HepG2 (cell line): ENCODE measurements around the gene VAV2. TPM values are rescaled to one million over a fixed set of nuclear protein-coding genes. Genes with fewer than 3 reads are reported as not detected.

Experiments used
- BRCA1 ChIP-seq: sonication (generic); formaldehyde crosslinking; IDR thresholded peaks from 2 replicates; pipeline ENCODE4 v1.4.0; 2020; ENCODE audit warnings: missing genetic modification reagents
- FOXP1 ChIP-seq, 2 experiments: fragments of 450-650 bp in 1 of 2; IDR thresholded peaks; 2 replicates each; pipeline ENCODE4 v1.6.1; 2017 to 2018; ENCODE audit warnings: antibody characterized with exemption in 1 of 2
- GATAD1 ChIP-seq: IDR thresholded peaks from 2 replicates; pipeline ENCODE4 v1.6.1; 2016; ENCODE audit warnings: missing genetic modification reagents, missing compliant biosample characterization
- HMG20B ChIP-seq: conservative IDR thresholded peaks from 2 replicates; pipeline ENCODE4 v1.6.1; 2016; ENCODE audit warnings: missing genetic modification reagents, missing compliant biosample characterization
- KAT8 ChIP-seq: IDR thresholded peaks from 2 replicates; pipeline ENCODE4 v1.6.1; 2016; ENCODE audit warnings: missing genetic modification reagents, missing compliant biosample characterization
- MED13 ChIP-seq: sonication (generic); formaldehyde crosslinking; IDR thresholded peaks from 2 replicates; pipeline ENCODE4 v1.5.0; 2020; ENCODE audit warnings: missing genetic modification reagents
- NCOA2 ChIP-seq: sonication (generic); formaldehyde crosslinking; IDR thresholded peaks from 2 replicates; pipeline ENCODE4 v1.8.0; 2022; ENCODE audit warnings: inconsistent platforms
- RBM22 ChIP-seq: fragments of 200-400 bp; formaldehyde crosslinking; optimal IDR thresholded peaks from 2 replicates; pipeline ENCODE3; 2017; ENCODE audit warnings: mild to moderate bottlenecking, low read length, moderate library complexity
- SIN3A ChIP-seq: IDR thresholded peaks from 2 replicates; pipeline ENCODE4 v1.6.1; 2011; ENCODE audit warnings: low read depth, mild to moderate bottlenecking, control low read depth, low read length, borderline replicate concordance
- SMYD3 ChIP-seq: sonication (generic); formaldehyde crosslinking; IDR thresholded peaks from 2 replicates; pipeline ENCODE4 v1.8.1; 2023; ENCODE audit warnings: mild to moderate bottlenecking, missing genetic modification reagents
- ZBTB7B ChIP-seq: sonication (generic); formaldehyde crosslinking; IDR thresholded peaks from 2 replicates; pipeline ENCODE4 v1.4.0; 2020; ENCODE audit warnings: missing genetic modification reagents
- ZBTB8A ChIP-seq: sonication (generic); formaldehyde crosslinking; IDR thresholded peaks from 2 replicates; pipeline ENCODE4 v1.4.0; 2020; ENCODE audit warnings: mild to moderate bottlenecking, low read depth, missing genetic modification reagents, borderline replicate concordance
- ZNF350 ChIP-seq: sonication (generic); formaldehyde crosslinking; IDR thresholded peaks from 2 replicates; pipeline ENCODE4 v1.4.0; 2020; ENCODE audit warnings: mild to moderate bottlenecking, low read depth, missing genetic modification reagents, borderline replicate concordance
- ZNF674 ChIP-seq: sonication (generic); formaldehyde crosslinking; IDR thresholded peaks from 2 replicates; pipeline ENCODE4 v1.5.0; 2020; ENCODE audit warnings: low read depth, mild to moderate bottlenecking, missing genetic modification reagents
- ZNF747 ChIP-seq: sonication (generic); formaldehyde crosslinking; IDR thresholded peaks from 2 replicates; pipeline ENCODE4 v1.8.1; 2023; ENCODE audit warnings: missing genetic modification reagents, mild to moderate bottlenecking, borderline replicate concordance
- polyA plus RNA-seq, 8 experiments: library from polyadenylated mRNA; depleted of rRNA in 3 of 8; stranded (reverse) in 7 of 8; unstranded in 1 of 8; fragments of >200 nt; fragmentation: Illumina TruSeq in 4 of 8; extraction: Trizol in 4 of 8; gene quantifications; 2 replicates each; pipeline versions ENCODE4 v1.2.1 to v1.2.3, GENCODE V29; 2011 to 2016; ENCODE audit warnings: low read depth in 4 of 8, missing spikeins in 1 of 8, mixed read lengths in 1 of 8; ENCODE audit not compliant: insufficient read depth in 1 of 8
- total RNA-seq, 5 experiments: library from RNA; depleted of rRNA; stranded (reverse); fragments of >200 nt; fragmentation: Illumina TruSeq; extraction: Trizol; gene quantifications; 2 replicates each; pipeline ENCODE4 v1.2.3, GENCODE V29; 2016; ENCODE audit warnings: low read depth in 1 of 5
- TF ChIP-seq, protein P1 (sequence below): sonication (generic); formaldehyde crosslinking; IDR thresholded peaks from 2 replicates; pipeline ENCODE4 v1.5.1; 2020; ENCODE audit warnings: missing genetic modification reagents, mild to moderate bottlenecking, borderline replicate concordance
- TF ChIP-seq, protein P2 (sequence below): IDR thresholded peaks from 2 replicates; pipeline ENCODE4 v1.6.1; 2016; ENCODE audit warnings: missing genetic modification reagents, missing compliant biosample characterization
- TF ChIP-seq, protein P3 (sequence below): sonication (generic); formaldehyde crosslinking; IDR thresholded peaks from 2 replicates; pipeline ENCODE4 v1.5.1; 2020; ENCODE audit warnings: mild to moderate bottlenecking, missing genetic modification reagents
- TF ChIP-seq, protein P4 (sequence below): sonication (generic); formaldehyde crosslinking; IDR thresholded peaks from 2 replicates; pipeline ENCODE4 v1.8.1; 2023; ENCODE audit warnings: mild to moderate bottlenecking, inconsistent platforms, moderate library complexity, missing genetic modification reagents, borderline replicate concordance
- TF ChIP-seq, protein P5 (sequence below): sonication (generic); formaldehyde crosslinking; IDR thresholded peaks from 2 replicates; pipeline ENCODE4 v1.4.0; 2020; ENCODE audit warnings: missing genetic modification reagents, mild to moderate bottlenecking, borderline replicate concordance

VAV2 gene
- total and polyA plus RNA-seq, 2 of the 13 experiments (the other 11 are each of a cell fraction or from before 2014, with no cell fraction given), result 22.5 to 22.9 TPM

DNA sequence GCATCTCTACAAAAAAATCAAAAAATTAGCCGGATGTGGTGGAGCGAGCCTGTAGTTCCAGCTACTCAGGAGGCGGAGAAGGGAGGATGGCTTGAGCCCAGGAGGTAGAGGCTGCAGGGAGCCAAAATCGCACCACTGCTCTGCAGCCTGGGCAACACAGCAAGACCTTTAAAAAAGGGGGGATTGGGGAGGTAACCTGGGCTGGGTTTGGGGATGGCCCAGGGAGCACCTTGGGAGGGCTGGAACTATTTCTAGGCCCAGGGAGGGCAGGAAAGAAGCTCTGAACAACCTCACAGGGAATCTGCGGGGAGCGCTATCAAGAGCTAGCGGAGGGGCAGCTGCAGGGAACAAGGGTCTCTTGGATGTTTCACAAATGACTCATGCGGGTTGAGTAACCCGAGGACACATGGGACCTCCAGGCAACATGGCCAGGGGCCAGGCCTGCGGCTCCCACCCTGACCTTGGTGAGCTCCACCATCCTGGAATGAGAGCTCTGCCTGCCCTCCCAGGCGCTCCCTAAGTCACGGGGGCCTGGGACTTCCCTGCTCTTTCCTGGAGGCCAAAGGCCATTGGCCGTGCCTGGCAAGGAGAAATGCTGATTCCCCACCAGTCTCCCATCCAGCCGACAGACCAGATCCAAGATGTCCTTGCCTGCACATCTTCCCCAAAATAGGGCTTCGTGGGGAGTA is 277.4 kb downstream of the VAV2 start (continued):
- TF ChIP-seq, protein P1, sequence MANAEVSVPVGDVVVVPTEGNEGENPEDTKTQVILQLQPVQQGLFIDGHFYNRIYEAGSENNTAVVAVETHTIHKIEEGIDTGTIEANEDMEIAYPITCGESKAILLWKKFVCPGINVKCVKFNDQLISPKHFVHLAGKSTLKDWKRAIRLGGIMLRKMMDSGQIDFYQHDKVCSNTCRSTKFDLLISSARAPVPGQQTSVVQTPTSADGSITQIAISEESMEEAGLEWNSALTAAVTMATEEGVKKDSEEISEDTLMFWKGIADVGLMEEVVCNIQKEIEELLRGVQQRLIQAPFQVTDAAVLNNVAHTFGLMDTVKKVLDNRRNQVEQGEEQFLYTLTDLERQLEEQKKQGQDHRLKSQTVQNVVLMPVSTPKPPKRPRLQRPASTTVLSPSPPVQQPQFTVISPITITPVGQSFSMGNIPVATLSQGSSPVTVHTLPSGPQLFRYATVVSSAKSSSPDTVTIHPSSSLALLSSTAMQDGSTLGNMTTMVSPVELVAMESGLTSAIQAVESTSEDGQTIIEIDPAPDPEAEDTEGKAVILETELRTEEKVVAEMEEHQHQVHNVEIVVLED, result no peak
- TF ChIP-seq BRCA1 (CRISPR knock-in tag) (peak; percentile 75; the same call in 1 of the 2 replicates), HMG20B (CRISPR knock-in tag) (peak; percentile 74; the same call in 1 of the 2 replicates), SMYD3 (CRISPR knock-in tag) (no peak), NCOA2 (CRISPR knock-in tag) (peak; percentile 80), ZNF674 (peak; percentile 51; the same call in 1 of the 2 replicates), SIN3A (peak; percentile 60; the same call in 1 of the 2 replicates), ZBTB7B (CRISPR knock-in tag) (peak; percentile 100), MED13 (CRISPR knock-in tag) (peak; percentile 70; the same call in 1 of the 2 replicates), KAT8 (CRISPR knock-in tag) (peak; percentile 79), RBM22 (no peak), GATAD1 (CRISPR knock-in tag) (peak; percentile 46; the same call in 1 of the 2 replicates), FOXP1 (IDR thresholded peaks at IDR 0.05) (no peak), FOXP1 (CRISPR knock-in tag; IDR thresholded peaks at IDR 0.05) (peak; percentile 59), ZNF747 (0 out of 2 replicates have a peak, but pooled peaks have one; percentile 36), ZBTB8A (CRISPR knock-in tag) (no peak), ZNF350 (CRISPR knock-in tag) (peak; percentile 86)
- TF ChIP-seq, protein P2, sequence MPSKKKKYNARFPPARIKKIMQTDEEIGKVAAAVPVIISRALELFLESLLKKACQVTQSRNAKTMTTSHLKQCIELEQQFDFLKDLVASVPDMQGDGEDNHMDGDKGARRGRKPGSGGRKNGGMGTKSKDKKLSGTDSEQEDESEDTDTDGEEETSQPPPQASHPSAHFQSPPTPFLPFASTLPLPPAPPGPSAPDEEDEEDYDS (CRISPR knock-in tag), result peak; percentile 64
- TF ChIP-seq, protein P3, sequence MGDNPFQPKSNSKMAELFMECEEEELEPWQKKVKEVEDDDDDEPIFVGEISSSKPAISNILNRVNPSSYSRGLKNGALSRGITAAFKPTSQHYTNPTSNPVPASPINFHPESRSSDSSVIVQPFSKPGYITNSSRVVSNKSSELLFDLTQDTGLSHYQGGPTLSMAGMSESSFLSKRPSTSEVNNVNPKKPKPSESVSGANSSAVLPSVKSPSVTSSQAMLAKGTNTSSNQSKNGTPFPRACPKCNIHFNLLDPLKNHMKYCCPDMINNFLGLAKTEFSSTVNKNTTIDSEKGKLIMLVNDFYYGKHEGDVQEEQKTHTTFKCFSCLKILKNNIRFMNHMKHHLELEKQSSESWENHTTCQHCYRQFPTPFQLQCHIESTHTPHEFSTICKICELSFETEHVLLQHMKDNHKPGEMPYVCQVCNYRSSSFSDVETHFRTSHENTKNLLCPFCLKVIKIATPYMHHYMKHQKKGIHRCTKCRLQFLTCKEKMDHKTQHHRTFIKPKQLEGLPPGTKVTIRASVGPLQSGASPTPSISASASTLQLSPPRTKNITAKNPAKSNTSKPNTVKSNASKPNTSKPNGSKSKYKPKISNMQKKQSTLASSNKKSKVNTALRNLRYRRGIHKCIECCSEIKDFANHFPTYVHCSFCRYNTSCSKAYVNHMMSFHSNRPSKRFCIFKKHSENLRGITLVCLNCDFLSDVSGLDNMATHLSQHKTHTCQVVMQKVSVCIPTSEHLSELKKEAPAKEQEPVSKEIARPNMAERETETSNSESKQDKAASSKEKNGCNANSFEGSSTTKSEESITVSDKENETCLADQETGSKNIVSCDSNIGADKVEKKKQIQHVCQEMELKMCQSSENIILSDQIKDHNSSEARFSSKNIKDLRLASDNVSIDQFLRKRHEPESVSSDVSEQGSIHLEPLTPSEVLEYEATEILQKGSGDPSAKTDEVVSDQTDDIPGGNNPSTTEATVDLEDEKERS (CRISPR knock-in tag), result peak; percentile 77
- TF ChIP-seq, protein P4, sequence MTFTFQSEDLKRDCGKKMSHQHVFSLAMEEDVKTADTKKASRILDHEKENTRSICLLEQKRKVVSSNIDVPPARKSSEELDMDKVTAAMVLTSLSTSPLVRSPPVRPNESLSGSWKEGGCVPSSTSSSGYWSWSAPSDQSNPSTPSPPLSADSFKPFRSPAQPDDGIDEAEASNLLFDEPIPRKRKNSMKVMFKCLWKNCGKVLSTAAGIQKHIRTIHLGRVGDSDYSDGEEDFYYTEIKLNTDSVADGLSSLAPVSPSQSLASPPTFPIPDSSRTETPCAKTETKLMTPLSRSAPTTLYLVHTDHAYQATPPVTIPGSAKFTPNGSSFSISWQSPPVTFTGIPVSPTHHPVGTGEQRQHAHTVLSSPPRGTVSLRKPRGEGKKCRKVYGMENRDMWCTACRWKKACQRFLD (CRISPR knock-in tag), result 0 out of 2 replicates have a peak, but pooled peaks have one; percentile 27
- TF ChIP-seq, protein P5, sequence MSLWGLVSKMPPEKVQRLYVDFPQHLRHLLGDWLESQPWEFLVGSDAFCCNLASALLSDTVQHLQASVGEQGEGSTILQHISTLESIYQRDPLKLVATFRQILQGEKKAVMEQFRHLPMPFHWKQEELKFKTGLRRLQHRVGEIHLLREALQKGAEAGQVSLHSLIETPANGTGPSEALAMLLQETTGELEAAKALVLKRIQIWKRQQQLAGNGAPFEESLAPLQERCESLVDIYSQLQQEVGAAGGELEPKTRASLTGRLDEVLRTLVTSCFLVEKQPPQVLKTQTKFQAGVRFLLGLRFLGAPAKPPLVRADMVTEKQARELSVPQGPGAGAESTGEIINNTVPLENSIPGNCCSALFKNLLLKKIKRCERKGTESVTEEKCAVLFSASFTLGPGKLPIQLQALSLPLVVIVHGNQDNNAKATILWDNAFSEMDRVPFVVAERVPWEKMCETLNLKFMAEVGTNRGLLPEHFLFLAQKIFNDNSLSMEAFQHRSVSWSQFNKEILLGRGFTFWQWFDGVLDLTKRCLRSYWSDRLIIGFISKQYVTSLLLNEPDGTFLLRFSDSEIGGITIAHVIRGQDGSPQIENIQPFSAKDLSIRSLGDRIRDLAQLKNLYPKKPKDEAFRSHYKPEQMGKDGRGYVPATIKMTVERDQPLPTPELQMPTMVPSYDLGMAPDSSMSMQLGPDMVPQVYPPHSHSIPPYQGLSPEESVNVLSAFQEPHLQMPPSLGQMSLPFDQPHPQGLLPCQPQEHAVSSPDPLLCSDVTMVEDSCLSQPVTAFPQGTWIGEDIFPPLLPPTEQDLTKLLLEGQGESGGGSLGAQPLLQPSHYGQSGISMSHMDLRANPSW, result peak; percentile 43; the same call in 1 of the 2 replicates
